IPS-NIHi7 (cell line): ENCODE data around the gene RTL10.
"Not testable (repeated sequence)": the region's sequence is repeated elsewhere in the genome, so short reads cannot be mapped to it uniquely, and the experiment has no call there.

Experiments
- DNase-seq: peaks from one replicate; pipeline ENCODE4 v3.0.0; 2012; ENCODE audit warnings: mixed read lengths; ENCODE audit errors: extremely low spot score

RTL10 gene

GRCh38 chr22:19889951-19890350, 35.3 kb upstream of the RTL10 start:
- DNase-seq = no peak

GRCh38 chr22:19888131-19888746, 33.6 kb upstream of the RTL10 start:
- DNase-seq = no peak

- DNase-seq = no peak
Observed at GRCh38 chr22:19887256-19887985, 32.7 kb upstream of the RTL10 start.

GRCh38 chr22:19886605-19887255, 32.1 kb upstream of the RTL10 start:
- DNase-seq = no peak

GRCh38 chr22:19885841-19886592, 31.3 kb upstream of the RTL10 start:
- no peak for DNase-seq

GRCh38 chr22:19884954-19885751, 30.5 kb upstream of the RTL10 start:
- no peak for DNase-seq

- no peak for DNase-seq
Observed at GRCh38 chr22:19884161-19884953, 29.7 kb upstream of the RTL10 start.

- not testable (repeated sequence) for DNase-seq
Observed at GRCh38 chr22:19883446-19883845, 28.8 kb upstream of the RTL10 start.

GRCh38 chr22:19882446-19883381, 28.0 kb upstream of the RTL10 start:
- DNase-seq = no peak

GRCh38 chr22:19880786-19881569, 26.3 kb upstream of the RTL10 start:
- peak; percentile 95 for DNase-seq

- no peak for DNase-seq
Observed at GRCh38 chr22:19879992-19880785, 25.5 kb upstream of the RTL10 start.

- no peak for DNase-seq
Observed at GRCh38 chr22:19879643-19879991, 24.9 kb upstream of the RTL10 start.

GRCh38 chr22:19879246-19879570, 24.5 kb upstream of the RTL10 start:
- DNase-seq = no peak

GRCh38 chr22:19878461-19879245, 24.0 kb upstream of the RTL10 start:
- no peak for DNase-seq

- no peak for DNase-seq
Observed at GRCh38 chr22:19877626-19878339, 23.1 kb upstream of the RTL10 start.

- no peak for DNase-seq
Observed at GRCh38 chr22:19876941-19877625, 22.4 kb upstream of the RTL10 start.
